NCI-H1105 treated with DMSO at 0.1 percent for 48 hours (cell line): Measurements from ENCODE around the gene PTGES.
"Not testable (repeated sequence)": the region's sequence is repeated elsewhere in the genome, so short reads cannot be mapped to it uniquely, and the experiment has no call there.

Experiments used
- DNase-seq: peaks from one replicate; lab custom pipeline; 2025; lab: John Stamatoyannopoulos, UW

PTGES gene

GRCh38 chr9:129752900-129753729 is at the start of gene PTGES:
Gene PTGES (minus strand): TSS chr9:129753042. CDS start chr9:129753012, 30 bp downstream.
- DNase-seq, result no peak

GRCh38 chr9:129801504-129801903 is 48.7 kb upstream of the PTGES start:
- DNase-seq, result no peak

- DNase-seq, result no peak
These were observed 46.1 kb upstream of the PTGES start for GRCh38 chr9:129798973-129799372.

- not testable (repeated sequence) for DNase-seq
These were observed 43.2 kb upstream of the PTGES start for GRCh38 chr9:129796029-129796428.

- no peak for DNase-seq
These were observed 41.7 kb upstream of the PTGES start for GRCh38 chr9:129794549-129794948.

GRCh38 chr9:129786481-129786880 is 33.6 kb upstream of the PTGES start:
- DNase-seq, result no peak

GRCh38 chr9:129785866-129786265 is 33.0 kb upstream of the PTGES start:
- no peak for DNase-seq

GRCh38 chr9:129784970-129785369 is 32.1 kb upstream of the PTGES start:
- DNase-seq, result not testable (repeated sequence)

GRCh38 chr9:129783516-129784361 is 30.9 kb upstream of the PTGES start:
- peak; percentile 55 for DNase-seq

GRCh38 chr9:129781981-129782380 is 29.1 kb upstream of the PTGES start:
- DNase-seq, result no peak

- no peak for DNase-seq
These were observed 28.3 kb upstream of the PTGES start for GRCh38 chr9:129781131-129781530.

GRCh38 chr9:129779560-129780190 is 26.8 kb upstream of the PTGES start:
- DNase-seq, result no peak

GRCh38 chr9:129778469-129778868 is 25.6 kb upstream of the PTGES start:
- no peak for DNase-seq

- no peak for DNase-seq
These were observed 24.9 kb upstream of the PTGES start for GRCh38 chr9:129777769-129778130.

GRCh38 chr9:129776938-129777768 is 24.3 kb upstream of the PTGES start:
- no peak for DNase-seq

GRCh38 chr9:129776566-129776937 is 23.7 kb upstream of the PTGES start:
- DNase-seq, result no peak

- not testable (repeated sequence) for DNase-seq
These were observed 23.3 kb upstream of the PTGES start for GRCh38 chr9:129776096-129776495.

GRCh38 chr9:129775448-129775798 is 22.6 kb upstream of the PTGES start:
- no peak for DNase-seq

GRCh38 chr9:129774791-129775447 is 22.1 kb upstream of the PTGES start:
- peak; percentile 5 for DNase-seq

GRCh38 chr9:129773262-129774048 is 20.6 kb upstream of the PTGES start:
- no peak for DNase-seq
